ENCODE results near the gene KCNH2. TPM values are rescaled to one million over a fixed set of nuclear protein-coding genes. Genes with fewer than 3 reads are reported as not detected.

Gene KCNH2
- total RNA-seq, 1 experiment from 2014 or later: 0.84 TPM

DNA sequence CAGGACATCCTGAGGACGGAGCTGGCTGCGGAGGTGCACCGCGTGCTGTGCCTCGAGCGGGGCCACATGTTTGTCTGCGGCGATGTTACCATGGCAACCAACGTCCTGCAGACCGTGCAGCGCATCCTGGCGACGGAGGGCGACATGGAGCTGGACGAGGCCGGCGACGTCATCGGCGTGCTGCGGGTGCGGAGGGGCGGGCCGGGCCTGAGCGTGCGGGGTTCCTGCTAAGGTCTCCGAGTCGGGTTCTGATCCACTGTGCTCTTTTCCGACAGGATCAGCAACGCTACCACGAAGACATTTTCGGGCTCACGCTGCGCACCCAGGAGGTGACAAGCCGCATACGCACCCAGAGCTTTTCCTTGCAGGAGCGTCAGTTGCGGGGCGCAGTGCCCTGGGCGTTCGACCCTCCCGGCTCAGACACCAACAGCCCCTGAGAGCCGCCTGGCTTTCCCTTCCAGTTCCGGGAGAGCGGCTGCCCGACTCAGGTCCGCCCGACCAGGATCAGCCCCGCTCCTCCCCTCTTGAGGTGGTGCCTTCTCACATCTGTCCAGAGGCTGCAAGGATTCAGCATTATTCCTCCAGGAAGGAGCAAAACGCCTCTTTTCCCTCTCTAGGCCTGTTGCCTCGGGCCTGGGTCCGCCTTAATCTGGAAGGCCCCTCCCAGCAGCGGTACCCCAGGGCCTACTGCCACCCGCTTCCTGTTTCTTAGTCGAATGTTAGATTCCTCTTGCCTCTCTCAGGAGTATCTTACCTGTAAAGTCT, 35.8 kb upstream of the KCNH2 start:
- H3K36me3 ChIP-seq (ENCODE audit: low read depth, low read length): no peaks in the 10 kb centered on the region
- H3K9me3 ChIP-seq (ENCODE audit: low read length): no peaks in the 10 kb centered on the region
- no peaks in the 10 kb centered on the region for H4K20me1 ChIP-seq (ENCODE audit: low read length)
- DNase-seq: peak; percentile 58
- no peaks in the 10 kb centered on the region for H3K9me2 ChIP-seq (replicated peaks; ENCODE audit: low read length)
- TSS peak; percentile 85 for BruUV-seq (replicated peaks)
- peak overlapping the region; percentile 81 for H3K4me2 ChIP-seq (ENCODE audit: low read length)
- ATAC-seq: peak; percentile 48
- H3K9ac ChIP-seq (ENCODE audit: low read length): peak overlapping the region; percentile 36; the same call in 1 of the 2 replicates
- peaks cover 10% of the 10 kb centered on the region; the same call in 1 of the 2 replicates for H3K4me1 ChIP-seq (ENCODE audit: insufficient read depth, low read length)
- H2AFZ ChIP-seq (ENCODE audit: low read length): peak overlapping the region; percentile 69
- H3K27me3 ChIP-seq (ENCODE audit: low read length): no peaks in the 10 kb centered on the region
- no peaks in the 10 kb centered on the region for H3F3A ChIP-seq (ENCODE audit: low read length, unreplicated experiment)
- ChIA-PET POLR2A (ENCODE audit: unreplicated experiment) (interaction anchor here (0.6 kb wide), 1 partner anchor 67 kb away, joined by 5 read pairs; the partner anchor contains the start of gene FASTK), CTCF (interaction anchor here (0.7 to 1.2 kb wide), 6 partner anchors 11 to 115 kb away, joined by 3 to 11 read pairs (median 6); partner anchors contain the start of gene ATG9B)
- peak overlapping the region; percentile 62 for H3K4me3 ChIP-seq (ENCODE audit: low read length)
- no peaks in the 10 kb centered on the region for H3K79me2 ChIP-seq (ENCODE audit: low read length)
- intact Hi-C loops (cut with micrococcal nuclease): no loop called here
- no peak overlapping the region for H3K27ac ChIP-seq (ENCODE audit: low read length)
- TF ChIP-seq, protein P1, sequence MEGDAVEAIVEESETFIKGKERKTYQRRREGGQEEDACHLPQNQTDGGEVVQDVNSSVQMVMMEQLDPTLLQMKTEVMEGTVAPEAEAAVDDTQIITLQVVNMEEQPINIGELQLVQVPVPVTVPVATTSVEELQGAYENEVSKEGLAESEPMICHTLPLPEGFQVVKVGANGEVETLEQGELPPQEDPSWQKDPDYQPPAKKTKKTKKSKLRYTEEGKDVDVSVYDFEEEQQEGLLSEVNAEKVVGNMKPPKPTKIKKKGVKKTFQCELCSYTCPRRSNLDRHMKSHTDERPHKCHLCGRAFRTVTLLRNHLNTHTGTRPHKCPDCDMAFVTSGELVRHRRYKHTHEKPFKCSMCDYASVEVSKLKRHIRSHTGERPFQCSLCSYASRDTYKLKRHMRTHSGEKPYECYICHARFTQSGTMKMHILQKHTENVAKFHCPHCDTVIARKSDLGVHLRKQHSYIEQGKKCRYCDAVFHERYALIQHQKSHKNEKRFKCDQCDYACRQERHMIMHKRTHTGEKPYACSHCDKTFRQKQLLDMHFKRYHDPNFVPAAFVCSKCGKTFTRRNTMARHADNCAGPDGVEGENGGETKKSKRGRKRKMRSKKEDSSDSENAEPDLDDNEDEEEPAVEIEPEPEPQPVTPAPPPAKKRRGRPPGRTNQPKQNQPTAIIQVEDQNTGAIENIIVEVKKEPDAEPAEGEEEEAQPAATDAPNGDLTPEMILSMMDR (conservative IDR thresholded peaks at IDR 0.05; ENCODE audit: low read depth, low read length): 0 out of 2 replicates have a peak, but pooled peaks have one; percentile 21
- TF ChIP-seq EZH2 (IDR thresholded peaks at IDR 0.05; ENCODE audit: low read length, unreplicated experiment): no peak

- peak; percentile 8 for ATAC-seq
- intact Hi-C loops (cut with micrococcal nuclease): no loop called here
- Histone ChIP-seq H3K27me3 (ENCODE audit: low read length) (no peaks in the 10 kb centered on the region), H3K27ac (ENCODE audit: low read length) (no peak overlapping the region), H4K20me1 (ENCODE audit: low read length) (no peaks in the 10 kb centered on the region), H3F3A (ENCODE audit: low read length, unreplicated experiment) (no peaks in the 10 kb centered on the region), H3K4me2 (ENCODE audit: low read length) (peak overlapping the region; percentile 81), H3K79me2 (ENCODE audit: low read length) (no peaks in the 10 kb centered on the region), H3K4me1 (ENCODE audit: insufficient read depth, low read length) (peaks cover 8% of the 10 kb centered on the region; the same call in 1 of the 2 replicates), H3K9me3 (ENCODE audit: low read length) (no peaks in the 10 kb centered on the region), H2AFZ (ENCODE audit: low read length) (no peak overlapping the region), H3K36me3 (ENCODE audit: low read depth, low read length) (no peaks in the 10 kb centered on the region), H3K4me3 (ENCODE audit: low read length) (no peak overlapping the region; the same call in 1 of the 2 replicates), H3K9me2 (replicated peaks; ENCODE audit: low read length) (no peaks in the 10 kb centered on the region), H3K9ac (ENCODE audit: low read length) (no peak overlapping the region)
- ChIA-PET CTCF (interaction anchor here (0.7 to 1.2 kb wide), 4 partner anchors 11 to 81 kb away, joined by 3 to 11 read pairs (median 7); partner anchors contain the start of gene ATG9B), POLR2A (ENCODE audit: unreplicated experiment) (interaction anchor here (0.6 kb wide), 1 partner anchor 67 kb away, joined by 5 read pairs; the partner anchor contains the start of gene FASTK)
- DNase-seq: no peak
- no TSS peak for BruUV-seq (replicated peaks)
- TF ChIP-seq EZH2phosphoT487 (IDR thresholded peaks at IDR 0.05; ENCODE audit: borderline replicate concordance, low read length) (no peak), EZH2 (IDR thresholded peaks at IDR 0.05; ENCODE audit: low read length, unreplicated experiment) (no peak)
- TF ChIP-seq, protein P1 (conservative IDR thresholded peaks at IDR 0.05; ENCODE audit: low read depth, low read length): no peak
These were observed 35.2 kb upstream of the KCNH2 start for GRCh38 chr7:151013356-151013732.

DNA sequence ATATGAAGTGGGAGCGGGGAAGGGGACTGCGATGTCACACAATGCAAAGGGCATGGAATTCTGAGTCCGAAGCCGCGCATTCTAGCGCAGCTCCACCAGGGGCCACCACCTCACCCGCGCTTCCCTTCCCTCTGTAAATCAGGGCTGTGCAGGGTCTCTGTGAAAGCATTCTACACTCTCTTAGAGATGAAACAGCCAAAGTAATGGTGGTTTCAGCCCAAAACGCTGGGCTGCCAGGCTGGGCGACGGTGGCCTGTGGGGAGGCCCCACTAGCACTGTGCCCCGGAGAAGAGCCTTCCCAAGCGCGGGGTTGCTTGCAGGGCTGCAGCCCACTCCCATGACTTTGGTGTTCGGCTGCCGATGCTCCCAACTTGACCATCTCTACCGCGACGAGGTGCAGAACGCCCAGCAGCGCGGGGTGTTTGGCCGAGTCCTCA, 34.8 kb upstream of the KCNH2 start:
- H3K27ac ChIP-seq (ENCODE audit: low read length): no peak overlapping the region
- POLR2A ChIA-PET (ENCODE audit: unreplicated experiment): no interaction called here
- no TSS peak for BruUV-seq (replicated peaks)
- no peaks in the 10 kb centered on the region for H3K9me3 ChIP-seq (ENCODE audit: low read length)
- peak; percentile 35 for DNase-seq
- peaks cover 5% of the 10 kb centered on the region; the same call in 1 of the 2 replicates for H3K4me1 ChIP-seq (ENCODE audit: insufficient read depth, low read length)
- no peaks in the 10 kb centered on the region for H3K36me3 ChIP-seq (ENCODE audit: low read depth, low read length)
- H3K9ac ChIP-seq (ENCODE audit: low read length): no peak overlapping the region
- H4K20me1 ChIP-seq (ENCODE audit: low read length): no peaks in the 10 kb centered on the region
- H3K4me3 ChIP-seq (ENCODE audit: low read length): no peak overlapping the region
- H3K27me3 ChIP-seq (ENCODE audit: low read length): no peaks in the 10 kb centered on the region
- intact Hi-C loops (cut with micrococcal nuclease): no loop called here
- H3F3A ChIP-seq (ENCODE audit: low read length, unreplicated experiment): no peaks in the 10 kb centered on the region
- no peaks in the 10 kb centered on the region for H3K9me2 ChIP-seq (replicated peaks; ENCODE audit: low read length)
- H2AFZ ChIP-seq (ENCODE audit: low read length): no peak overlapping the region
- CTCF ChIA-PET: no interaction called here
- H3K79me2 ChIP-seq (ENCODE audit: low read length): no peaks in the 10 kb centered on the region
- ATAC-seq: peak; percentile 49
- TF ChIP-seq, protein P1 (conservative IDR thresholded peaks at IDR 0.05; ENCODE audit: low read depth, low read length): peak; percentile 63
- no peak for TF ChIP-seq EZH2 (IDR thresholded peaks at IDR 0.05; ENCODE audit: low read length, unreplicated experiment)
- TF ChIP-seq EZH2phosphoT487 (IDR thresholded peaks at IDR 0.05; ENCODE audit: borderline replicate concordance, low read length): no peak
- peak overlapping the region; percentile 81; the same call in 1 of the 2 replicates for H3K4me2 ChIP-seq (ENCODE audit: low read length)
